ENCODE measurements around the gene P4HA1.
"Not testable (repeated sequence)": the region's sequence is repeated elsewhere in the genome, so short reads cannot be mapped to it uniquely, and the experiment has no call there.

P4HA1 gene

GRCh38 chr10:73096449-73097304 lies at the start of gene P4HA1:
Gene P4HA1 (minus strand): TSS chr10:73096866. CDS start chr10:73074883, 21,983 bp downstream.
- peak within 1 kb of the TSS; percentile 73 to 98 (median 92) for H3K27ac ChIP-seq
- peak within 1 kb of the TSS; percentile 66 to 93 (median 86) for H3K4me3 ChIP-seq

- Histone ChIP-seq H3K27ac (no peak overlapping the region), H3K4me3 (no peak overlapping the region)
Measured at GRCh38 chr10:73141603-73142002, 44.9 kb upstream of the P4HA1 start.

- Histone ChIP-seq H3K27ac (no peak overlapping the region), H3K4me3 (no peak overlapping the region)
Measured at GRCh38 chr10:73139251-73139650, 42.6 kb upstream of the P4HA1 start.

- H3K4me3 ChIP-seq, result no peak overlapping the region
- H3K27ac ChIP-seq, result no peak overlapping the region
Measured at GRCh38 chr10:73136627-73137026, 40.0 kb upstream of the P4HA1 start.

- Histone ChIP-seq H3K4me3 (no peak overlapping the region), H3K27ac (no peak overlapping the region)
Measured at GRCh38 chr10:73134727-73135126, 38.1 kb upstream of the P4HA1 start.

- no peak overlapping the region for H3K27ac ChIP-seq
Measured at GRCh38 chr10:73131913-73132686, 35.4 kb upstream of the P4HA1 start.

DNA sequence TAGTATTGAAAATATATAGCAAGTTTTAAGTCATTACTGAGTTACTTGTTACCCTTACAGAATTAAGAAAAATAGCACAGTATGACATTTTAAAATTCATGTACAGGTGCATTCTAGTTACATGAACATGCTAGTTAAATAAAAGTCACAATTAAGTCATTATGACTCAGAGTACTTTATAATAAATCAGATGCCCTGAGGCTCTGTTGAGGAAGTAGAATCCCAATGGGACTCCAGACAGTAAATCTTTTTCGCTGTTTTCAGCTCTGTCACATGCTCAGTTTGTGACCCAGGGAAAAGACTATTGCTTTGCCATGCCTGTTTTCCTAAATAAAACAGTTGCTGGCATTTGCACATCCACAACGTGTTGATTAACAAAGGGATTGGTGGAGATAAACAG lies 34.6 kb upstream of the P4HA1 start:
- no peak overlapping the region for H3K27ac ChIP-seq
- H3K4me3 ChIP-seq, result no peak overlapping the region

More at GRCh38 chr10:73131913-73132686, 35.4 kb upstream of the P4HA1 start:
- H3K4me3 ChIP-seq, result no peak overlapping the region

- no peak overlapping the region for H3K27ac ChIP-seq
- H3K4me3 ChIP-seq, result no peak overlapping the region
Measured at GRCh38 chr10:73126343-73126742, 29.7 kb upstream of the P4HA1 start.

- Histone ChIP-seq H3K27ac (no peak overlapping the region), H3K4me3 (no peak overlapping the region)
Measured at GRCh38 chr10:73119952-73120351, 23.3 kb upstream of the P4HA1 start.

- Histone ChIP-seq H3K27ac (no peak overlapping the region), H3K4me3 (no peak overlapping the region)
Measured at GRCh38 chr10:73119457-73119856, 22.8 kb upstream of the P4HA1 start.

GRCh38 chr10:73117976-73118743 lies 21.5 kb upstream of the P4HA1 start:
- no peak overlapping the region for H3K4me3 ChIP-seq
- peak overlapping the region in 2 of 21 experiments; percentile 7 to 17 for H3K27ac ChIP-seq

- no peak overlapping the region for H3K27ac ChIP-seq
Measured at GRCh38 chr10:73116017-73116416, 19.4 kb upstream of the P4HA1 start.

GRCh38 chr10:73113551-73113950 lies 16.9 kb upstream of the P4HA1 start:
- H3K27ac ChIP-seq, result no peak overlapping the region

More at GRCh38 chr10:73116017-73116416, 19.4 kb upstream of the P4HA1 start:
- no peak overlapping the region for H3K4me3 ChIP-seq

DNA sequence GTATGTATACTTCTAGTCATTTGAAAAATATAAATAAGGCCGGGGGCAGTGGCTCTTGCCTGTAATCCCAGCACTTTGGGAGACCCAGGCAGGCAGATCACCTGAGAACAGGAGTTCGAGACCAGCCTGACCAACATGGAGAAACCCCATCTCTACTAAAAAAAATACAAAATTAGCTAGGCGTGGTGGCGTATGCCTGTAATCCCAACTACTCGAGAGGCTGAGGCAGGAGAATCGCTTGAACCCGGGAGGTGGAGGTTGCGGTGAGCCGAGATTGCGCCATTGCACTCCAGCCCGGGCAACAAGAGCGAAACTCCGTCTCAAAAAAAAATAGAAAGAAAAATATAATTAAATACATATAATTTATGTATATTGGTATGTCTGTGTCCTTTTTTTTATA lies 15.4 kb upstream of the P4HA1 start:
- H3K27ac ChIP-seq, result peak overlapping the region in 4 of 21 experiments; percentile 2 to 68 (median 8)
- not testable (repeated sequence) for H3K4me3 ChIP-seq

More at GRCh38 chr10:73113551-73113950, 16.9 kb upstream of the P4HA1 start:
- no peak overlapping the region for H3K4me3 ChIP-seq

DNA sequence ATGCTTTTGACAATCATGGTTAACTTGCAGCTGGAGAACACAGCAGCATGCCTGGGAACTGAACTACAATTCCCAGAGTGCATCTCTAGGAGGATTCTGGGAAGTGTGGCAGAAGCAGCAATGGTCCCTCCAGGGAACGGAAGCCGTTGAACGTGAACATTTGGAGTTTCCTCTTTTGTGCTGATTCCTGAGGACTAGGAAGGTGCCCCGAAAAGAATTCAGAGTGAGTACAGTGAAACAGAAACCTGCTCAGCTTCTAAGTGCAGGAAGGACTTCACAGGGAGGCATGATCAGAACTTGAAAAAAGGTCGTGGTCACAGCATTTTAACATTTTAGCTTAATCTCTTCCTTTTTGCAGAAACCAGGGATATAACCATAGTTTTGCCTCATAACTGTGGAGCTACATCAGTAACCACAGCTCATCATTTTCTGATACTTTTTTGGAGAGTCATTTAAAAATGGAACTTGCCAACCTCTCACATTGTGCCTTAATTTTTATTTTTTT lies 13.7 kb upstream of the P4HA1 start, which contains the start of gene NUDT13:
NUDT13 (plus strand) TSS at position 111 of the 505 bp plus-strand sequence. CDS start 3,911 bp downstream, outside the sequence.
- Histone ChIP-seq H3K27ac (peak within 1 kb of the TSS in 20 of 21 experiments; percentile 29 to 86 (median 75)), H3K4me3 (peak within 1 kb of the TSS; percentile 35 to 52 (median 38))

DNA sequence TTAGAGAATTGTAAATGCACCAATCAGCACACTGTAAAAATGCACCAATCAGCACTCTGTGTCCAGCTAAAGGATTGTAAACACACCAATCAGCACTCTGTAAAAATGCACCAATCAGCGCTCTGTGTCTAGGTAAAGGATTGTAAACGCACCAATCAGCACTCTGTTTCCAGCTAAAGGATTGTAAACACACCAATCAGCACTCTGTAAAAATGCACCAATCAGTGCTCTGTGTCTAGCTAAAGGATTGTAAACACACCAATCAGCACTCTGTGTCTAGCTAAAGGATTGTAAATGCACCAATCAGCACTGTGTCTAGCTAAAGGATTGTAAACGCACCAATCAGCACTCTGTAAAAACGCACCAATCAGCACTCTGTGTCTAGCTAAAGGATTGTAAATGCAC lies 12.6 kb upstream of the P4HA1 start:
- H3K4me3 ChIP-seq, H3K27ac ChIP-seq: not testable (repeated sequence)

DNA sequence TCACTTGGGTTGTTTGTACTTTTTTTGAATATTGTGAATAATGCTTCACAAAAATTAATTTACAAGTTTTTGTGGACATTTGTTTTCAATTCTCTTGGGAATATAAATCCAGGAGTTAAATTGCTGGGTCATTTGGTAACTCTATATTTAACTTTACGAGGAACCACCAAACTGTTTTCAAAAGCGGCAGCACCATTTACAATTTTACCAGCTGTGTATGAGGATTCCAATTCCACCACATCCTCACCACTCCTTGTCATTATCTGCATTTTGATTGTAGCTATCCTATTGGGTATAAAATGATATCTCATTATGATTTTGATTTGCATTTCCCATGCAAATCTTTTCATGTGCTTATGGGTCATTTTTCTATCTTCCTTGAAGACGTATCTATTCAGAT lies 9.6 kb upstream of the P4HA1 start:
- Histone ChIP-seq H3K27ac (no peak overlapping the region), H3K4me3 (no peak overlapping the region)

- peak overlapping the region in 1 of 21 experiments; percentile 8 for H3K27ac ChIP-seq
Measured at GRCh38 chr10:73099141-73099540, 2.5 kb upstream of the P4HA1 start.

DNA sequence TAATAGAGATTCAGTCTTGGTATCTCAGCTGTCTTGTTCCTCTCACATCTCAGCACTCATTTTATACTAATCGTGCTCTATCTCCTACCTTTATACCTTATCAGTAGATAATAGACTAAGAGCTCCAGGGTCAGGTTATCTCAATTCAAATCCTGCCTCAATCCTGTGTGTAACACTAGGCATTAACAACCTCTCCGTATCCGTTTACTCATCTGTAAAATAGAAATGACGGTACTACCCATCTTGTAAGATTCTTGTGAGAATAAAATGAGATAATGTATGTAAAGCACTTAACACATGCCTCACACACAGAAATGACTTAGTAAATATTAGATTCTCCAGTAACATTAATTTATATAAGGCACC lies 622 bp upstream of the P4HA1 start:
- H3K27ac ChIP-seq, result peak overlapping the region in 20 of 21 experiments; percentile 73 to 98 (median 92)

More at GRCh38 chr10:73099141-73099540, 2.5 kb upstream of the P4HA1 start:
- H3K4me3 ChIP-seq, result no peak overlapping the region

More for the DNA sequence above, 622 bp upstream of the P4HA1 start:
- peak overlapping the region; percentile 66 to 93 (median 86) for H3K4me3 ChIP-seq

Measured in skin epidermis (tissue), 12 donors.